Activated CD8-positive, alpha-beta T cell treated with anti-CD3 and anti-CD28 coated beads, Interleukin-2, amount 10 ng/mL, durations not matched to agents 7 days and 5 days (primary cell): ENCODE results near the gene EFCAB11. TPM values are rescaled to one million over a fixed set of nuclear protein-coding genes. Genes with fewer than 3 reads are reported as not detected.
A peak's percentile ranks its signal among the peaks of the same experiment; 100 is the strongest.

Experiments
- ATAC-seq: fragments of 150-1000 bp; cut with Tn5 transposase; one replicate; pipeline ENCODE4 v1.10.0; 2021; ENCODE audit warnings: moderate library complexity
- CTCF ChIA-PET: fragments of 350-600 bp; sonication (Branson Sonifier 250); formaldehyde crosslinking; loops from one replicate; lab custom pipeline; 2021; ENCODE audit warnings: antibody characterized with exemption; lab: Charles Lee
- POLR2A ChIA-PET: fragments of 350-600 bp; sonication (Branson Sonifier 250); formaldehyde crosslinking; loops from one replicate; lab custom pipeline; 2021; ENCODE audit warnings: antibody characterized with exemption; lab: Charles Lee
- DNase-seq: peaks from one replicate; pipeline ENCODE4 v3.0.0-alpha.2; 2020
- H3K27ac Mint-ChIP-seq: one replicate; pipeline ENCODE4 v1.8.0; 2021; ENCODE audit warnings: mild to moderate bottlenecking, mixed read lengths
- H3K27me3 Mint-ChIP-seq: one replicate; pipeline ENCODE4 v1.8.0; 2021; ENCODE audit warnings: low read depth, mixed read lengths
- H3K36me3 Mint-ChIP-seq: one replicate; pipeline ENCODE4 v1.8.0; 2021; ENCODE audit warnings: low read depth, mixed read lengths
- H3K4me1 Mint-ChIP-seq: one replicate; pipeline ENCODE4 v1.8.0; 2021; ENCODE audit warnings: low read depth, mixed read lengths
- H3K4me3 Mint-ChIP-seq: one replicate; pipeline ENCODE4 v1.8.0; 2021; ENCODE audit warnings: mild to moderate bottlenecking, mixed read lengths
- H3K9me3 Mint-ChIP-seq: one replicate; pipeline ENCODE4 v1.8.0; 2022; ENCODE audit warnings: mixed read lengths; ENCODE audit not compliant: insufficient read depth
- total RNA-seq, 2 experiments: library from RNA; stranded (reverse); gene quantifications; one replicate each; pipeline ENCODE4 v1.2.3, GENCODE V29; 2021

Gene EFCAB11
- total RNA-seq, 2 experiments from 2014 or later: 9.8 to 11.9 TPM

- no peak overlapping the region for H3K27ac Mint-ChIP-seq
- H3K4me3 Mint-ChIP-seq: no peak overlapping the region
- H3K36me3 Mint-ChIP-seq: peaks cover 55% of the 10 kb centered on the region
- H3K27me3 Mint-ChIP-seq: no peaks in the 10 kb centered on the region
- no peaks in the 10 kb centered on the region for H3K9me3 Mint-ChIP-seq
- H3K4me1 Mint-ChIP-seq: no peaks in the 10 kb centered on the region
- DNase-seq (no peak), ATAC-seq (no peak)
- POLR2A ChIA-PET: interaction anchor here (0.7 kb wide), 1 partner anchor 14 kb away, joined by 3 read pairs; no protein-coding TSS in a partner anchor
- CTCF ChIA-PET: interaction anchor here (0.9 to 1.3 kb wide), 3 partner anchors 40 to 257 kb away, joined by 3 read pairs; no protein-coding TSS in a partner anchor
Measured at GRCh38 chr14:89978656-89979055, 24.1 kb upstream of the EFCAB11 start.

- no peaks in the 10 kb centered on the region for H3K27me3 Mint-ChIP-seq
- peaks cover 55% of the 10 kb centered on the region for H3K36me3 Mint-ChIP-seq
- no peak overlapping the region for H3K27ac Mint-ChIP-seq
- no peaks in the 10 kb centered on the region for H3K9me3 Mint-ChIP-seq
- ChIA-PET POLR2A (no interaction called here), CTCF (interaction anchor here (0.6 to 1.9 kb wide), 5 partner anchors 10 to 258 kb away, joined by 3 to 6 read pairs (median 3); no protein-coding TSS in a partner anchor)
- H3K4me3 Mint-ChIP-seq: no peak overlapping the region
- DNase-seq (no peak), ATAC-seq (no peak)
- no peaks in the 10 kb centered on the region for H3K4me1 Mint-ChIP-seq
Measured at GRCh38 chr14:89977668-89978067, 23.1 kb upstream of the EFCAB11 start.

- Mint-ChIP-seq H3K27ac (peak overlapping the region; percentile 24), H3K4me1 (no peaks in the 10 kb centered on the region), H3K27me3 (no peaks in the 10 kb centered on the region), H3K4me3 (no peak overlapping the region), H3K36me3 (peaks cover 57% of the 10 kb centered on the region), H3K9me3 (no peaks in the 10 kb centered on the region)
- ATAC-seq (peak; percentile 75), DNase-seq (peak; percentile 62)
- ChIA-PET CTCF (interaction anchor here (0.6 to 4.5 kb wide), 29 partner anchors 9 to 994 kb away, joined by 3 to 96 read pairs (median 4); partner anchors contain the start of genes EFCAB11, KCNK13, PSMC1 and TDP1), POLR2A (interaction anchor here (1.8 kb wide), 1 partner anchor 17 kb away, joined by 5 read pairs; the partner anchor contains the start of gene TDP1)
Measured at GRCh38 chr14:89973234-89973823, 18.8 kb upstream of the EFCAB11 start.

- peaks cover 12% of the 10 kb centered on the region for H3K4me1 Mint-ChIP-seq
- DNase-seq (no peak), ATAC-seq (no peak)
- H3K9me3 Mint-ChIP-seq: no peaks in the 10 kb centered on the region
- H3K4me3 Mint-ChIP-seq: no peak overlapping the region
- peaks cover 66% of the 10 kb centered on the region for H3K36me3 Mint-ChIP-seq
- no peak overlapping the region for H3K27ac Mint-ChIP-seq
- ChIA-PET CTCF (interaction anchor here (1.1 kb wide), 2 partner anchors 25 to 27 kb away, joined by 3 to 4 read pairs; no protein-coding TSS in a partner anchor), POLR2A (interaction anchor here (0.7 to 1.6 kb wide), 3 partner anchors 10 to 27 kb away, joined by 3 to 8 read pairs (median 4); partner anchors contain the start of gene TDP1)
- no peaks in the 10 kb centered on the region for H3K27me3 Mint-ChIP-seq
Measured at GRCh38 chr14:89965839-89966238, 11.3 kb upstream of the EFCAB11 start.

GRCh38 chr14:89963288-89963978, 8.9 kb upstream of the EFCAB11 start:
- peaks cover 70% of the 10 kb centered on the region for H3K36me3 Mint-ChIP-seq
- POLR2A ChIA-PET: interaction anchor here (1.2 kb wide), 1 partner anchor 13 kb away, joined by 3 read pairs; no protein-coding TSS in a partner anchor
- no peak for DNase-seq

GRCh38 chr14:89960914-89961313, 6.4 kb upstream of the EFCAB11 start:
- H3K4me1 Mint-ChIP-seq: peaks cover 53% of the 10 kb centered on the region
- H3K9me3 Mint-ChIP-seq: peaks cover 4% of the 10 kb centered on the region
- peak overlapping the region; percentile 55 for H3K27ac Mint-ChIP-seq
- no peaks in the 10 kb centered on the region for H3K27me3 Mint-ChIP-seq
- ChIA-PET POLR2A (interaction anchor here (0.7 to 0.8 kb wide), 2 partner anchors 296 to 443 kb away, joined by 3 read pairs; partner anchors contain the start of gene PSMC1), CTCF (interaction anchor here (1.3 to 12.5 kb wide), 3 partner anchors 12 to 22 kb away, joined by 4 to 96 read pairs (median 5); no protein-coding TSS in a partner anchor)
- DNase-seq (no peak), ATAC-seq (no peak)
- H3K4me3 Mint-ChIP-seq: no peak overlapping the region
- H3K36me3 Mint-ChIP-seq: peaks cover 73% of the 10 kb centered on the region

More at GRCh38 chr14:89963288-89963978, 8.9 kb upstream of the EFCAB11 start:
- ATAC-seq: no peak
- H3K27ac Mint-ChIP-seq: no peak overlapping the region
- H3K9me3 Mint-ChIP-seq: no peaks in the 10 kb centered on the region
- no peak overlapping the region for H3K4me3 Mint-ChIP-seq
- CTCF ChIA-PET: interaction anchor here (12.5 kb wide), 1 partner anchor 10 kb away, joined by 96 read pairs; no protein-coding TSS in a partner anchor
- peaks cover 36% of the 10 kb centered on the region for H3K4me1 Mint-ChIP-seq
- no peaks in the 10 kb centered on the region for H3K27me3 Mint-ChIP-seq

GRCh38 chr14:89959853-89960445, 5.4 kb upstream of the EFCAB11 start:
- H3K4me1 Mint-ChIP-seq: peaks cover 52% of the 10 kb centered on the region
- H3K36me3 Mint-ChIP-seq: peaks cover 69% of the 10 kb centered on the region
- CTCF ChIA-PET: interaction anchor here (0.6 to 12.5 kb wide), 4 partner anchors 13 to 1755 kb away, joined by 3 to 96 read pairs (median 4); no protein-coding TSS in a partner anchor
- ATAC-seq (peak; percentile 34), DNase-seq (no peak)
- H3K9me3 Mint-ChIP-seq: peaks cover 4% of the 10 kb centered on the region
- H3K27me3 Mint-ChIP-seq: no peaks in the 10 kb centered on the region
- H3K27ac Mint-ChIP-seq: peak overlapping the region; percentile 87
- POLR2A ChIA-PET: interaction anchor here (0.6 kb wide), 1 partner anchor 17 kb away, joined by 3 read pairs; no protein-coding TSS in a partner anchor
- peak overlapping the region; percentile 53 for H3K4me3 Mint-ChIP-seq

GRCh38 chr14:89958966-89959365, 4.4 kb upstream of the EFCAB11 start:
- ChIA-PET CTCF (interaction anchor here (12.5 kb wide), 1 partner anchor 14 kb away, joined by 96 read pairs; no protein-coding TSS in a partner anchor), POLR2A (no interaction called here)
- DNase-seq: no peak
- H3K27ac Mint-ChIP-seq: peak overlapping the region; percentile 55
- H3K9me3 Mint-ChIP-seq: peaks cover 4% of the 10 kb centered on the region
- peaks cover 56% of the 10 kb centered on the region for H3K4me1 Mint-ChIP-seq
- no peak for ATAC-seq
- no peak overlapping the region for H3K4me3 Mint-ChIP-seq
- no peaks in the 10 kb centered on the region for H3K27me3 Mint-ChIP-seq
- H3K36me3 Mint-ChIP-seq: peaks cover 59% of the 10 kb centered on the region

- H3K9me3 Mint-ChIP-seq: peaks cover 4% of the 10 kb centered on the region
- peaks cover 47% of the 10 kb centered on the region for H3K36me3 Mint-ChIP-seq
- peak overlapping the region; percentile 98 for H3K27ac Mint-ChIP-seq
- ChIA-PET CTCF (interaction anchor here (1.2 to 12.5 kb wide), 3 partner anchors 15 to 27 kb away, joined by 3 to 96 read pairs (median 34); no protein-coding TSS in a partner anchor), POLR2A (no interaction called here)
- peaks cover 64% of the 10 kb centered on the region for H3K4me1 Mint-ChIP-seq
- no peak for DNase-seq
- H3K27me3 Mint-ChIP-seq: no peaks in the 10 kb centered on the region
- H3K4me3 Mint-ChIP-seq: peak overlapping the region; percentile 15
- no peak for ATAC-seq
Measured at GRCh38 chr14:89957791-89958190, 3.3 kb upstream of the EFCAB11 start.

- POLR2A ChIA-PET: no interaction called here
- CTCF ChIA-PET: interaction anchor here (1.2 to 12.5 kb wide), 3 partner anchors 16 to 27 kb away, joined by 3 to 96 read pairs (median 34); no protein-coding TSS in a partner anchor
- Mint-ChIP-seq H3K4me1 (peaks cover 64% of the 10 kb centered on the region), H3K36me3 (peaks cover 47% of the 10 kb centered on the region), H3K4me3 (peak overlapping the region; percentile 85), H3K27me3 (no peaks in the 10 kb centered on the region), H3K9me3 (peaks cover 4% of the 10 kb centered on the region), H3K27ac (peak overlapping the region; percentile 98)
- no peak for DNase-seq
- ATAC-seq: no peak
Measured at GRCh38 chr14:89957376-89957775, 2.8 kb upstream of the EFCAB11 start.

- H3K4me3 Mint-ChIP-seq: peak overlapping the region; percentile 85
- POLR2A ChIA-PET: interaction anchor here (0.9 to 2.1 kb wide), 7 partner anchors 9 to 801 kb away, joined by 4 to 13 read pairs (median 5); partner anchors contain the start of gene PSMC1
- peaks cover 63% of the 10 kb centered on the region for H3K4me1 Mint-ChIP-seq
- peak overlapping the region; percentile 98 for H3K27ac Mint-ChIP-seq
- peaks cover 4% of the 10 kb centered on the region for H3K9me3 Mint-ChIP-seq
- H3K36me3 Mint-ChIP-seq: peaks cover 44% of the 10 kb centered on the region
- H3K27me3 Mint-ChIP-seq: no peaks in the 10 kb centered on the region
- DNase-seq: no peak
- ATAC-seq: no peak
- CTCF ChIA-PET: interaction anchor here (1.2 to 12.5 kb wide), 3 partner anchors 16 to 26 kb away, joined by 3 to 96 read pairs (median 34); no protein-coding TSS in a partner anchor
Measured at GRCh38 chr14:89956661-89957009, 2.1 kb upstream of the EFCAB11 start.
